Cerebellar nuclear complex (tissue), 1 donor: Measurements from ENCODE around the gene MUC2.

Source experiments
- DNase-seq, 2 experiments: peaks; one replicate each; lab custom pipeline; 2025; lab: John Stamatoyannopoulos, UW

Gene MUC2

GRCh38 chr11:1121813-1122663, 47.4 kb downstream of the MUC2 start:
- no peak for DNase-seq

GRCh38 chr11:1122664-1123002, 48.0 kb downstream of the MUC2 start:
- no peak for DNase-seq

- DNase-seq: no peak
Measured at GRCh38 chr11:1123970-1124369, 49.3 kb downstream of the MUC2 start.
